Neural cell (in vitro differentiated cells): ENCODE results near the gene PTTG1.

Experiments used
- EZH2 ChIP-seq: fragments of 200-600, 300-800 bp; shearing (Covaris generic), sonication (generic); IDR thresholded peaks from 2 replicates; pipeline ENCODE4 v1.6.1; 2014; ENCODE audit warnings: antibody characterized with exemption, low read length, borderline replicate concordance, mild to moderate bottlenecking; ENCODE audit not compliant: insufficient read depth, poor library complexity, severe bottlenecking
- POLR2AphosphoS5 ChIP-seq: IDR thresholded peaks from 2 replicates; pipeline ENCODE4 v1.6.1; 2012
- REST ChIP-seq: IDR thresholded peaks from 2 replicates; pipeline ENCODE4 v1.6.1; 2012; ENCODE audit warnings: borderline replicate concordance
- SMC3 ChIP-seq: fragments of 450-650 bp; conservative IDR thresholded peaks from 2 replicates; pipeline ENCODE4 v1.6.1; 2014; ENCODE audit warnings: antibody characterized with exemption, mild to moderate bottlenecking, moderate library complexity; ENCODE audit not compliant: poor library complexity
- TAF1 ChIP-seq: IDR thresholded peaks from 2 replicates; pipeline ENCODE4 v1.6.1; 2012; ENCODE audit warnings: low read depth
- TF ChIP-seq, protein P1 (sequence below): fragments of 450-650 bp; IDR thresholded peaks from 2 replicates; pipeline ENCODE4 v1.5.1; 2014; ENCODE audit warnings: antibody characterized with exemption, mild to moderate bottlenecking, moderate library complexity; ENCODE audit not compliant: poor library complexity, severe bottlenecking

- TF ChIP-seq, protein P1, sequence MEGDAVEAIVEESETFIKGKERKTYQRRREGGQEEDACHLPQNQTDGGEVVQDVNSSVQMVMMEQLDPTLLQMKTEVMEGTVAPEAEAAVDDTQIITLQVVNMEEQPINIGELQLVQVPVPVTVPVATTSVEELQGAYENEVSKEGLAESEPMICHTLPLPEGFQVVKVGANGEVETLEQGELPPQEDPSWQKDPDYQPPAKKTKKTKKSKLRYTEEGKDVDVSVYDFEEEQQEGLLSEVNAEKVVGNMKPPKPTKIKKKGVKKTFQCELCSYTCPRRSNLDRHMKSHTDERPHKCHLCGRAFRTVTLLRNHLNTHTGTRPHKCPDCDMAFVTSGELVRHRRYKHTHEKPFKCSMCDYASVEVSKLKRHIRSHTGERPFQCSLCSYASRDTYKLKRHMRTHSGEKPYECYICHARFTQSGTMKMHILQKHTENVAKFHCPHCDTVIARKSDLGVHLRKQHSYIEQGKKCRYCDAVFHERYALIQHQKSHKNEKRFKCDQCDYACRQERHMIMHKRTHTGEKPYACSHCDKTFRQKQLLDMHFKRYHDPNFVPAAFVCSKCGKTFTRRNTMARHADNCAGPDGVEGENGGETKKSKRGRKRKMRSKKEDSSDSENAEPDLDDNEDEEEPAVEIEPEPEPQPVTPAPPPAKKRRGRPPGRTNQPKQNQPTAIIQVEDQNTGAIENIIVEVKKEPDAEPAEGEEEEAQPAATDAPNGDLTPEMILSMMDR = no peak
- TF ChIP-seq TAF1 (no peak), EZH2 (no peak), POLR2AphosphoS5 (no peak), SMC3 (no peak), REST (no peak)
Observed at GRCh38 chr5:160442824-160443431, 21.3 kb downstream of the PTTG1 start.
